Measurements from ENCODE around the gene KLHDC3.

The KLHDC3 gene

DNA sequence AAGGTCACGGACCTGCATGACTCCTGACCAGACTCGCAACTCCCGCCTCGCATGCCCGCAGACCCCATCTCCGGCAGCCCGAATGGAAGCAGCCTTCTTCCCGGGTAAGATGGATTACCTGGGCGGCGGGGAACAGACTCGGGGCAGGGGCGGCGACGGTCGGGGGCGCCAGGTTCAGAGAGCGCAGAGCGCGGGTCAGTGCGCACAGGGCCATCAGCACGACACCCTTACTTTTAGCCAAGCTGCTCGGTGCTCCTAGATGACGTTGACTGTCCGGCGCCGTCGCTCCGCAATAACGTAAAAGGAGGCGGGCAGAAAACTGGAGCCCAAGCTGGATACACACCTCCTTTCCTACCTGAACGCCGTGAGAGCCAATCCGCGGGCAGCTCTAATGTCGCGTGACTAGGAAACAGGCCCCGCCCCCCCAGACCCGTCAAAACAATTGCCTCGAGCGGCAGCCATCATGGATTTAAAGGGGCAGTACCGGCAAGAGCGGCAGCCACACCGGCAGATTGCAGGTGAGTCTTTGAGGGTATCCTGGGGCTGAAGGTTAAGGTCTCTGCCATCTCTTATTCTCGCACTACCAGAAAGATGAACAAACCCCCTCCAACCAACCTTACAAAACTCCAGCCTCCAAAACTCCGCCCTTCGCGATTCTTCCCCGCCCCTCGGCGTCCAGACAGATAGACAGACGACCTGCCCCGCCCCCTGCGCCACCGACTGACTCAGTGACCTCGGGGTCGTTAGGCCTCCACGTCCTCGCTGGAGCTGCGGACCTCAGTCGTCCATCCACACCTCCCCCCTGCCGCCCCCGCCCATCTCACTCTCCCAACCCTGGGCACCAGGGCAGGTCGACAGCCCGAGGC lies 45.4 kb downstream of the KLHDC3 start, which contains the start of the genes KLC4 and MRPL2:
Gene KLC4, plus strand, starts transcription at position 464 of the 866 bp plus-strand sequence. CDS start 1,705 bp downstream, outside the sequence.
Gene MRPL2, minus strand, starts transcription at position 267 of the 866 bp plus-strand sequence. Its CDS starts 53 bp downstream, at position 214.
- peak; percentile 99 for DNase-seq

DNA sequence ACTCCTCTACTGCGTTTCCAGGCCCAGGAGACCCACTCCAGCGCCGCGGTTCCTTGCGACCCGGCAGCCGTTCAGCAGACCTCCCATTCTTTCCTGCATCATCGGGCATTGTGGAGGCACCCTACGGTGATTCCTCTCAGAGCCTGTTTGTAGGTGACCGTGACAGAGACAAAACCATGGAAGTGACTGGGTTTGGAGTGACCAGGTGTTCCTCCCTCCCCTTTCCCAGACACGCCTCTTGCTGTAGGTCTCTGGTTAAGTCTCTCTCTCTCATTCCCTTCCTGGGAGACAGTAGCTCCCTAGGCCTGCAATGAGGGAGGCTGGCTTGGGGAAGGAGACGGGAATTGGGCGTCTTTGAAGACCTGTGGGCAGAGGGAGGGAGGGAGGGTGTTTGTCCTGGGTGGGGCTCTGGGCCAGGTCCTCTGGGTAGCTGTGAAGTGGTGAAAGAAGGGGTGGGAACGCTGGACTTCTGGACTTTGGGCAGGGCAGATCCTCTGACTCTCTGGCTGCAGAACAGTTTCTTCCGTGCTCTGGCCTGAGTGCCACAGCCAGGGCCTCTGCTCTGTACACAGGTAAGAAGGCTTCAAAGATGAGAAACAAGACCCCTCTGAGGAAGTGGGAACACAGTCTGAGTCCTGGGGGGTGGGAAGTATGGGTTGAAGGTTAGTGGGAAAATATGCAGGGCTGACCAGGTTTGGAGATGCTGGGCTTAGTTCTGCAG lies 46.1 kb downstream of the KLHDC3 start:
- DNase-seq: no peak

DNA sequence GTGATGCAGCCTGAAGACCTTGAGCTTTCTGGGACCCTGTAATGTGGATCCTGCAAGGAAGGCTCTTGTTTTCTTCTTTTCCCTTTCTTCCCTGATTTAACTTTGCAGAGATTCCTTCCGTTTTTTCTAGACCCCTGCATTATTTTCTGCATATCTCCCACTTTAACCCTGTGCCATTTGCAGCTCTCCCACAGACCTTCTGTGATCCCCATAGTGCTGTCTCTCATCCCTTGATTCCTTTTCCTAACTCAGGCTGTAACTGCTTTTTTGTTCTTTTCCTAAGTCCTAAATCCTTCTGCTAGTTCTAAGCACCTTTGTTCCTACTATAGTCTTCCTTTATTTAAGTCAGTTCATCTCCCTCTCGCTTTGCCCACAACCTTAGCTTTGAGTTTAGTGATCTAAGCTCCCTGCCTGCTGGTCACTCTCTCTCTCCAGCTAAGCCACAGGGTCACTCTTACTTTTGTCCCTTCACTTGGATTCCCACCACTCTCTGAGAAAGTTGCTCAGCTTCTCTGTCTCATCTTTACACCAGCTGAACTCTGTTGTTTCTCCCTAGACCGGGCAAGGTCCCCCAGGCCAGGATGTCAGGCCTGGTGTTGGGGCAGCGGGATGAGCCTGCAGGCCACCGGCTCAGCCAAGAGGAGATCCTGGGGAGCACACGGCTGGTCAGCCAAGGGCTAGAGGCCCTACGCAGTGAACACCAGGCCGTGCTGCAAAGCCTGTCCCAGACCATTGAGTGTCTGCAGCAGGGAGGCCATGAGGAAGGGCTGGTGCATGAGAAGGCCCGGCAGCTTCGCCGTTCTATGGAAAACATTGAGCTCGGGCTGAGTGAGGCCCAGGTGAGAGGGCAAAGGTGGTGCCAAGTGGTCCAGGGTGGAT lies 46.9 kb downstream of the KLHDC3 start:
- DNase-seq: no peak

DNA sequence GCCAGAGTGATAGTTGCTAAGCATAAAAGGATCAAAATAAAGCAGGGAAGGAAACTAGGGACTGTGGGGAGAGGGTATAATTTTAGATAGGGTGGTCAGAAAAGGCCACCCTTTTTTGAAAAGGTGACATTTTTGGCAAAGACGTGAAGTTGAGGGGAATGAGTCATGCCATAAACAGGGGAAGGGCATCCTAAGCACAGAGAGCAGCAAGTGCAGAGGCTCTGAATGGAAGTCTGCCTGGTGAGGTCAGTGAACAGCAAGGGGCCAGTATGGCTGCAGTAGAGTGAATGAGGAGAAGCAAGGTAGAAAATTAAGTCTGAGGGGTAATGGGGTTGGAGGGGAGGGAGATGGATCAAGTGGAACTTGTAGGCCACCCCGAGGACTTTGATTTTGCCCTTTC lies 47.8 kb downstream of the KLHDC3 start:
- no peak for DNase-seq

DNA sequence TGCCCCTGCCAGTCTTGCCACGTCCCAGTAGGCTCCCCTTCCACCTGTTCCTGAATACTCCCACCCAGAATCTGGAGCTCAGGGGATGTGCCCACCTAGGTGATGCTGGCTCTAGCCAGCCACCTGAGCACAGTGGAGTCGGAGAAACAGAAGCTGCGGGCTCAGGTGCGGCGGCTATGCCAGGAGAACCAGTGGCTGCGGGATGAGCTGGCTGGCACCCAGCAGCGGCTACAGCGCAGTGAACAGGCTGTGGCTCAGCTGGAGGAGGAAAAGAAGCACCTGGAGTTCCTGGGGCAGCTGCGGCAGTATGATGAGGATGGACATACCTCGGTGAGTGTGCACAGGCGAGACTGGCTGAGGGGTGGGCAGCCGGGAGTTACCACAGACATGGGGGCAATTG lies 48.8 kb downstream of the KLHDC3 start:
- no peak for DNase-seq

DNA sequence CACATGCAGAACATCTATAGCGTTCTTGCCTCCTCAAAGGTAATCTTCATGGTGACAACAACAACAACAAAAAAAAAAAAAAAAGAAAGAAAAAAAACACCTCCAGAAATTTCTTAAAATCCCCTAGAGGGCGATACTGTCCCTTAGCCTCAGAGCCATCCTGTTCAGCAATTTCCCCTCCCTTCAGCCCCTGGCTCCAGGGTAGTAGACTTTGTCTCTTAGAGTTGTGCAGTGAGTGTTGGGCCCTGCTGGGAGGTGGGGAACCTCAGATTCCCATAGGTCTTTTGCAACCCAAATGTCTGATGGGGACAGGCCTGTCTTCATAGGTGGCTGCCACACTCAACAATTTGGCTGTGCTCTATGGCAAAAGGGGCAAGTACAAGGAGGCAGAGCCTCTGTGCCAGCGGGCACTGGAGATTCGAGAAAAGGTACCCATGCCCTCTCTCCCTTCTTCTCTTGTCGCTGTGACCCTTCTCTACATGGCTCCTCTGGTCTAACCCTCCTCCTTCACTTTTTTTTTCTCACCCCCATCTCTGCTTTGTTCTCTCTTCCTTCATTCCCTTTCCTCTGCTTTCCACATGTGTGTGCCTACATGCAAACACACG lies 56.1 kb downstream of the KLHDC3 start:
- DNase-seq: peak; percentile 54 to 55 (median 54)
